GM20431 (cell line): ENCODE results near the gene FCHO1.

Experiments used
- in situ Hi-C: fragments of 300-500 bp; cut with MseI, MboI; formaldehyde crosslinking; loops from one replicate; pipeline ENCODE4 v1.15.0; 2020; ENCODE audit warnings: low sequenced_read_pairs; ENCODE audit not compliant: unreplicated experiment

Gene FCHO1, protein sequence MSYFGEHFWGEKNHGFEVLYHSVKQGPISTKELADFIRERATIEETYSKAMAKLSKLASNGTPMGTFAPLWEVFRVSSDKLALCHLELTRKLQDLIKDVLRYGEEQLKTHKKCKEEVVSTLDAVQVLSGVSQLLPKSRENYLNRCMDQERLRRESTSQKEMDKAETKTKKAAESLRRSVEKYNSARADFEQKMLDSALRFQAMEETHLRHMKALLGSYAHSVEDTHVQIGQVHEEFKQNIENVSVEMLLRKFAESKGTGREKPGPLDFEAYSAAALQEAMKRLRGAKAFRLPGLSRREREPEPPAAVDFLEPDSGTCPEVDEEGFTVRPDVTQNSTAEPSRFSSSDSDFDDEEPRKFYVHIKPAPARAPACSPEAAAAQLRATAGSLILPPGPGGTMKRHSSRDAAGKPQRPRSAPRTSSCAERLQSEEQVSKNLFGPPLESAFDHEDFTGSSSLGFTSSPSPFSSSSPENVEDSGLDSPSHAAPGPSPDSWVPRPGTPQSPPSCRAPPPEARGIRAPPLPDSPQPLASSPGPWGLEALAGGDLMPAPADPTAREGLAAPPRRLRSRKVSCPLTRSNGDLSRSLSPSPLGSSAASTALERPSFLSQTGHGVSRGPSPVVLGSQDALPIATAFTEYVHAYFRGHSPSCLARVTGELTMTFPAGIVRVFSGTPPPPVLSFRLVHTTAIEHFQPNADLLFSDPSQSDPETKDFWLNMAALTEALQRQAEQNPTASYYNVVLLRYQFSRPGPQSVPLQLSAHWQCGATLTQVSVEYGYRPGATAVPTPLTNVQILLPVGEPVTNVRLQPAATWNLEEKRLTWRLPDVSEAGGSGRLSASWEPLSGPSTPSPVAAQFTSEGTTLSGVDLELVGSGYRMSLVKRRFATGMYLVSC

DNA sequence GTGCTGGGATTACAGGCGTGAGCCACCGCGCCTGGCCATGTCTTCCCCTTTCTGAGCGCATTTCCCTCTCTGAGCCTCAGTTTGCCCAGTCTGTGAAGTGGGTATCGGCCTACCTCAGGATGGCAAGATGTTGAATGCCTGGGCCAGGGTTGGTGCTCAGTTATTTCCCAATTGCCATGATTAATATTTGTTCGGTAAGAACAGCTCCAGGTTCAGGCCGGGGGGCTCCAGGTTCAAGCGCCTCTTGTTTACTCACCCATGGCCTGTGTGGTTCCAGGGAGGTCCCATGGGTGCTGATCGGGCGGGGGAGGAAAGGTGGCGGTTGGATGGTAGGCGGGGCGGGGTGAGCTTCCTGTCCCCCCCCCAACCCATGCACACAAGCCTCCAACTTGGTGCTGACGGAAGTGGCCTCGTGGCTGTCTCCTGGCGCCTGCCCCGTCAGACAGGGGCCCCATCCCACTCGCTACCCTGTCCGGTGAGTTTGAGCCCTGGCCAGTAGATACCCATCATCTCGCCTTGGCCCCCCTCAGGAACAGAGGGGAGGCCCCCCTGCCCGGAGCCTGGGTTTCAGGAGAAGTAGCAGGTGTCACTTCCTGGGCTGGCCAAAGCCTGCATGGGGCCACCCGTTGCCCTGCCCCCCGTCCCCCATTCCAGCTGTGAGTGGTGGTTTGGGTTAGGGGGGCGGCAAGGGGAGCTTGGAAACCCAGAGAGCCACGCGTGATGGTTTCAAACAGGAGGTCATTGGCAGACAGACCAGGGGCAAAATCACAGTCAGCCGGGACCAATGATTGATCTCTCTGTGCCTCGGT, at the start of gene FCHO1:
FCHO1 (plus strand) TSS at position 375 of the 809 bp plus-strand sequence. CDS start 3,688 bp downstream, outside the sequence.
- in situ Hi-C loops: no loop called here

DNA sequence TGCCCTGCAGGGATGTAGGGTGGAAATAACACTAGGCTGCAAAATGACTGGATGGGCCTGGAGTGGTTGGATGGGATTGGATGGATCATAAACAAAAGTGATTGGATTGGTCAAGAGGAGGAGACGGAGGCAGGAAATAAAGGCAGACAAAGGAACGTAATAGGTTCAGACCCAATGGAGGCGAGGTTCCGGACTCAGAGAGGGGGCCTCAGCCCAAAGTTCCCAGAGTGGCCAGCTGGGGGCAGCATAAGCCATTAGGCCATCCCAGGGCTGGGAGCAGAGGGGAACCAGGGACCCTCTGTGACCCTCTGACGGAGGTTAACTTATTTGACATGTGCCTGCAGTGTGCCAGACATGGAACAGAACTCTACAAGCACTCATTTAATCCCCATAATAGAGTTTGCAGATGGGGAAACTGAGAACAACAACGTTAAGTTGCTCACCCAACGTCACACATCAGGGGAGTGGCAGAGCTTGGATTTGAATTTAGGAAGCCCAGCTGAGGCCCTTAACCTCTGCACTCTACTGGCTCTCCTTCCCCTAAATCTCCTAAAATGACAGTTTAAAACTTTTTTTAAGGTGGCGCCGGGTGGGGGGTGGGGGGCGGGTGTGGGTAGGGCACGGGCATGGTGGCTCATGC, 47.3 kb upstream of the FCHO1 start:
- in situ Hi-C loops: no loop called here

DNA sequence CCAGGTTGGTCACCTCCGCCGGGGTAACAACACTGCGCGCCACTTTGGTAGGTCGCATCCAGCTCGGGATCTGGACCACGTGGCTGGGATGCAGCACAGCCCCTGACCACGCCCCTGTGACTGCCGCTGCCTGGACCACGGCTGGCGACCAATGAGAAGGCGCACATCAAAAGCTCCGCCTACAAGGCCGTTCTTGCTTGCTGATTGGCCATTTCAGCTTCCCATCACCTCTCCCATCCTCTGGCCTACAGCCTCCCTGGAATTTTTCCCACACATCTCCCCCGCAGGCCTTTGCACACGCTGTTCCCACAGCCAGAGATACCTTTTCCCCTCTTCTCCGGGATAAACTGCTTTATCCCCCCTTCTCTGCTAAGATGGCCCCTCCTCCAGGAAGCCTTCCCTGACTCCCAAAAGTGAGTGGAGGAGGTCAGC, 44.5 kb upstream of the FCHO1 start:
- in situ Hi-C loops: loop anchor here (5.0 kb wide), 1 partner anchor 66 kb away; no protein-coding TSS in a partner anchor

DNA sequence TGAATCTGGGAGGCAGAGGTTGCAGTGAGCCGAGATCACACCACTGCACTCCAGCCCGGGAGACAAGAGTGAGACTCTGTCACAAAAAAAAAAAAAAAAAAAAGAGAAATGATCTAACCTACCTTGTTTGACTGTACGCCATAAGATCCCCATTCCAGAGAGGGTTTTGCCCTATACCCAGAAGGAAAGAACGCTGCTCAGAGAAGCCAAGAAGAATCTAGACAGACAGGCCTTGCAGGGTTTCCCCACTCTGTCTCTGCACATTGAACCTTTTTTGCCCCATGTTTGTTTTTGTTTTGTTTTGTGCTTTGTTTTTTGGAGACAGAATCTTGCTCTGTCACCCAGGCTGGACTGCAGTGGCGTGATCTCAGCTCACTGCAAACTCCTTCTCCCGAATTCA, 39.4 kb upstream of the FCHO1 start:
- in situ Hi-C loops: no loop called here

DNA sequence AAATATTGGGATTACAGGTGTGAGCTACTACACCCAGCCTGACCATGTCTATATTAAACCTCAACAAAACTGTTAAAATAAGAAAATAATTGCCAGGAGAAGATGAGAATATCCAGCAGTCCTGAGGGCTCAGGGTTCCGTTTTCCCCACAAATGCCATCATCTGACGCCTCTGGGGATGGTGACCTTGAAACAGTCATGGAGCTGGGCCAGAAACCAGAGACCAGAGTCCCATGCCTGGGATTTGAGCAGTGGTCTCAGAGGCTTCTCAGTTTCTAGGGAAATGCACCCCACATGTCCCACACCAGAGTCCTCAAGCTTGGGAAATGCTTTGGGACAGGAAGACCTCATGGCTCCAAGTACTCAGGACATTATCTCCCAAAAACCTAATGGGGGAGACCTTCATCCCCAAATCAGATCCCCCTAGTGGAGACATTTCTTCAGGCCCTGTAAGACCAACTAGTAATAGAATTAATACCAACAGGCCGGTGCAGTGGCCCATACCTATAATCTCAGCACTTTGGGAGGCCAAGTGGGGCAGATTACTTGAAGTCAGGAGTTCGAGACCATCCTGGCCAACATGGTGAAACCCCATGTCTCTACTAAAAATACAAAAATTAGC, 34.9 kb upstream of the FCHO1 start:
- in situ Hi-C loops: no loop called here

DNA sequence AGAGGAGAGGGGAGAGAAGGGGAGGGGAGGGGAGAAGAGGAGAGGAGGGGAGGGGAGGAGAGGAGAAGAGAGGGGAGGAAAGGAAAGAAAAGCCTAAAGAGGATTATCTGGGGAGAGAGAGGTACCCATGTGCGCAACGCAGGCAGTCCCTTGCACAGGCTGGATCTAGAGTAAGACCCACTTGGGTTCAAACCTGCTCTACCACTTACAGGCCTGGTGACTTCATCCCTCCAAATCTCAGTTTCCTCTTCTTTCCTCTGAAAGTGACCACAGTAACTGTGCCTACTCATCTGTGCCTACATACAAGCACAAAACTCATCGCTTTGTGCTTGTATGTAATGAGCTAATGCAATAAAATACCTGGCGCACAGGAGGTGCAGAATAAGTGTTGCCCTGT, 32.7 kb upstream of the FCHO1 start:
- in situ Hi-C loops: no loop called here

DNA sequence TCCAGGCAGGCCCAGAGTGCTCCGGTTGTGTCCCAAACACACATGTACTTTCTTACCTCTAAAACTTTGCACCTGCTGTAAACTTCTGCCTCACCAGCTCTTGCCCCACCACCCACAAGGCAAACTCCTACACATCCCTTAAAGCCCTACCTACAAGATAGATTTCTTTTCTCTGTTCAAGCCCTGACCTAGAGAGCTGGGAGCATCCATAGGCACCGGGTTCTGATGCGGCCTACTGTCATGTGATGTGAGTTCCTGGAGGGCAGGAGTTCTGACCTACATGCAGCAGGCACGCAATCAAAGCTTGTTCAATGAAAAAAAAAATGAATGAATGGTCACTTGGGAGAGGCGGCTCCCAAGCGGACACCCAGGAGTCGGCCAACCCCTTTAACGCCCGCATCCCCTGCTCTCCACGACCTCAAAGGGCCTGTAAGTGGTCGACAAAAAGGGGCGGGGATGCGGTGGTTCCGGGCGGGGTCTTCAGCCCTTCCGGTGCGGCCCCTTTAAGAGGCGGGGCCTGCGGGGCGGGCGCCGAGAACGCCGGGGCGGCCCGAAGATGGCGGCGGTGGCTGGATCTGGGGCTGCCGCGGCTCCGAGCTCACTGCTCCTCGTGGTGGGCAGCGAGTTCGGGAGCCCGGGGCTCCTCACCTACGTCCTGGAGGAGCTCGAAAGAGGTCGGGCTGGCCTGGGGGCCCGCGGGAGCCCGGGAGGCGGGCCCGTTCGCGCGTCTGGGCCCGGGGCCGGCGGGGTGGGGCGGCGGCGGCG, 32.1 kb upstream of the FCHO1 start, which contains the start of gene MAP1S:
MAP1S (plus strand) TSS at position 534 of the 765 bp plus-strand sequence; CDS start at position 557, 23 bp downstream.
- in situ Hi-C loops: no loop called here

DNA sequence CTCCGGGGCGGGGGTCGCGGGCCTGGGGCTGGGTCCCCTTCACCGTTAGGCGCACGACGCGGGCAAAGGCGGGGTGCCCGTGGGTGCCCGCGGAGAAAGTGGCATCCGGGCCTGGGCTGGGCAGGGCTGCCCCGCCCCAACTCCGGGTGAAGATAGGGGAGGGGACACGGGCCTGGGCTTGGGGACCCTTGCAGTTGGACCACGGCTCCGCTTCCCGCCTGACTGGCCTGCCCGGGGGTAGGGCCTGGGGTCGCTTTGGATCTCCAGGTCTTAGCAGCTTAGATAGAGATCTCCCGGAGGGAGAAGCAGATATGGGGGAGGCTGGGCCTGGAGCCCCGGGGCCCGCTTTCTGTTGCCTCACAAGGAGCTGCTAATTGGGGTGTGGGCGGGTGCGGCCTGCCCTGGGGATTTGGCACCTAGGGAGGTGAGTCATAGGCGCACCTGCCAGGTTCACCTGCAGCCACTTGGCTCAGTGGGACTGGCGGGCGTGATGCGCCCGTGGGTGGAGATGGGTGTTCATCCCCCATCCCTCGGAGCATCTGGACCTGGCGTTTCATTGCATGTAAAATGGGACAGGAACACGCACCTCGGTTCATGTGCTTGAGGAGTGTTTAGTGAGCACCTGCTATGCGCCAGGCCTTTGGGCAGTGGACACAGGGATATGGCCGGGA, 31.4 kb upstream of the FCHO1 start:
- in situ Hi-C loops: no loop called here

DNA sequence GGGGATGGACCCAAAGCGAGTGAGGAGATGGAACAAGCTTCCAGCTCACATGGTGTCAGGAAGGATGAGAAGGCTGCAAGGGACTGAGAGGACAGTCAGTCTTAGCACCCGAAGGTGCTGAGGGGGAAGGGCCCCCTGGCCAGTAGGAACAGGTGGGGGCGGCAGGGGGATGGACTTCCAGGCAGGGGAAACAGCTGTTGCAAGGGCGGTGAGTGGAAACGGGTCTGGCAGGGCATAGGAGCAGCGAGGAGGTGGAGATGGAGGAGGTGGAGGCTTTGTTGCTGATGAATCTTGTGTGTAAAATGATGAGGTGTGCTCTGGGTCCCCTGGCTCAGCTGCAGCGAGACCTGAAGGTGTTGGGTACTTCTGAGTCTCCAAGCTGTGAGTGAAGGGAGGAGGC, 30.8 kb upstream of the FCHO1 start:
- in situ Hi-C loops: no loop called here

DNA sequence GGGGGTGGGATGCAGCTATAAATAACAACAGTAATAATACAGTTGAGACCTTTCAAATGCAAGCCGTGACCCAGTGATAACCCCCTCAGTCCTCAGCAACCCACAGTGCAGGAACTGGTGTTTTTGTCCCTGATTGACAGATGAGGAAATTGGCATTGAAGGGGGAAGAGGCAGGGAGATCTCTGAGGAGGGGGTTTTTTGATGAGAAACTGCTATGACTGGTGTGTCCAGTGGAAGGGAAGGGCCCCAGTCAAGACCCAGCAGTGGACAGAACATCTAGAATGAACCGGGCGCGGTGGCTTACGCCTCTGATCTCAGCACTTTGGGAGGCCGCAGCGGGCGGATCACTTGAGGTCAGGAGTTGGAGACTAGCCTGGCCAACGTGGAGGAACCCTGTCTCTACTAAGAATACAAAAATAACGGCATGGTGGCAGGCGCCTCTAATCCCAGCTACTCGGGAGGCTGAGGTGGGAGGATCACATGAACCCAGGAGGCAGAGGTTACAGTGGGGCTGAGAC, 30.1 kb upstream of the FCHO1 start:
- in situ Hi-C loops: no loop called here

DNA sequence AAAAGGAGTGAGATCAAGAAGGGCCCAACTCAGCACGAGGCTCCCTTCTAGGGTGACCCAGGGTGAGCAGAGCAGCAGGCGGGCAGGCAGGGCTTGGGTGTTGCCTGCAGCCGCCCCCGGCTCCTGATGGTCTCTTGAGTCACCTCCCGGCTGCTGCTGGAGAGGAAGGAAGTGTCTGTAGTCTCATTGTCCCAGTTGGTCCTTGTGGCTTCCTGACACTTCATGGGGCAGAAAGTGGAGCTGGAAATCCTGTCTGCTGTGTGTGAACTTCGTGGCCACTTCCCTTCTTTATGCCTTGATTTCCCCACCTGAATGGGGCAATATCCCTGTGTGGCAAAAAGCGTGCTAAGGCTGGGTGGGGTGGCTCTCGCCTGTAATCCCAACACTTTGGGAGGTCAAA, 29.5 kb upstream of the FCHO1 start:
- in situ Hi-C loops: no loop called here

DNA sequence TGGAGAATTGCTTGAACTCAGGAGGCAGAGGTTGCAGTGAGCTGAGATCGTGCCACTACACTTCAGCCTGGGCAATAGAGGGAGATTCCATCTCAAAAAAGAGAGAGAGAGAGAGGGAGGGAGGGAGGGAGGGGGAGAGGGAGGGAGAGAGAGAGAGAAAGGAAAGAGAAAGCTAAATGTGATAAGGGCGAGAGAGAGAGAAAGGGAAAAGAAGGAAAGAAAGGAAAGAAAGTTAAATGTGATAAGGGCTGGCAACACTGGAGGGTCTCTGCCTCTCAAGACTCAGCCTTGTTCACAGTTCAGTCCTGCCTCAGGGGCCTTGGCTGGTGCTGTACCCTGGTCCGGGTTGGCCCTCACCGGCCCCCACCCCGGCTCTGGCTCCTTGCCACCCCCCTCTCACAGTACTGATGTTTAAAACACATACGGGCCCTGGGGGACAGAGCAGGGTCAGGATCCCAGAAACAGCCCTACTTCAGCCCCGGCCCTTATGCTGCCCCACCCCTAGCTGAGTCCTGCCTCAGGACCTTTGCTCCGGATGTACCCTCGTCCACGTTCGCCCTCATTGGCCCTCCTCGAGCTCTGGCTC, 28.5 kb upstream of the FCHO1 start:
- in situ Hi-C loops: no loop called here

DNA sequence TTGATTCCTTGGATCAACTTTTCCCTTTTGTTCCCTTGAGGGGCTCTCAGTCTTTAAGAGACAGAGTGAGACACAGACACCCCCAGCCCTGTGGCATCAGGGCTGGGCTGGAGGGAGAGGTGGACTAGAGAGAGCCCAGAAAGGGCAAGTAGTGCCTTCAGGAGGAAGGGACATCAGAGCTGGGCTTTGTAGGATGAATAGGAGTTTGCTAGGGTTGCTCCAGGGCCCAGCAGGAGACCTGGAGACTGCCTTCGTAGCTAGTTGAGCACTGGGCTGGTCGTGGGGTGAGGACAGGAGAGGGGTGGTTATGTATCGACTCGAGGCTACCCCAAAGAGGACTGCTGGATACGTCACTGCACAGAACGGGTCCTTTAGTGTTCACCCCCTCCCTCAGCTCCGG, 26.6 kb upstream of the FCHO1 start:
- in situ Hi-C loops: no loop called here

DNA sequence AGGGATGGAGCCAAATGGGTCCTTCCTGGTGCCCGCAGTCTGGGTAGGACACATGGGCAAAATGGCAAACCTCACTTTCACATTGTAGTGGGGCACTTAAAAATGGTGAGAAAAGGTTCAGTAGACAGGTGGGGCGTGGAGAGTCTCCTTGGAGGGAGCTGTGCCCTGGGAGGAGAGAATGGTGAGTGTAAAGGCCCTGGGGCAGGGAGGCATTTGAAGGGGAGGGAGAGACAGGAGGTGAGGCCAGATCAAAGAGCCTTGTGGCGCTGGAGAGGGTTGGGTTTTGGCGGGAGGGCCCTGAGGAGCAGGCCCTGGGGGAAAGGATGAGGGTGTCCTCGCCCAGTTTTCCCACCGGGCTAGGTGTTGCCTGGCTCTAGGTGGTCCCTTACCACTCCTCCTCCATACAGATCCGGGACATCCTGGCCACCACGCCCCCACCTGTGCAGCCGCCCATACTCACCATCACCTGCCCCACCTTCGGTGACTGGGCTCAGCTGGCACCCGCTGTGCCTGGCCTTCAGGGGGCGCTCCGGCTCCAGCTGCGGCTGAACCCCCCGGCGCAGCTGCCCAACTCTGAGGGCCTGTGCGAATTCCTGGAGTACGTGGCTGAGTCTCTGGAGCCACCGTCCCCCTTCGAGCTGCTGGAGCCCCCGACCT, 25.7 kb upstream of the FCHO1 start:
- in situ Hi-C loops: no loop called here

DNA sequence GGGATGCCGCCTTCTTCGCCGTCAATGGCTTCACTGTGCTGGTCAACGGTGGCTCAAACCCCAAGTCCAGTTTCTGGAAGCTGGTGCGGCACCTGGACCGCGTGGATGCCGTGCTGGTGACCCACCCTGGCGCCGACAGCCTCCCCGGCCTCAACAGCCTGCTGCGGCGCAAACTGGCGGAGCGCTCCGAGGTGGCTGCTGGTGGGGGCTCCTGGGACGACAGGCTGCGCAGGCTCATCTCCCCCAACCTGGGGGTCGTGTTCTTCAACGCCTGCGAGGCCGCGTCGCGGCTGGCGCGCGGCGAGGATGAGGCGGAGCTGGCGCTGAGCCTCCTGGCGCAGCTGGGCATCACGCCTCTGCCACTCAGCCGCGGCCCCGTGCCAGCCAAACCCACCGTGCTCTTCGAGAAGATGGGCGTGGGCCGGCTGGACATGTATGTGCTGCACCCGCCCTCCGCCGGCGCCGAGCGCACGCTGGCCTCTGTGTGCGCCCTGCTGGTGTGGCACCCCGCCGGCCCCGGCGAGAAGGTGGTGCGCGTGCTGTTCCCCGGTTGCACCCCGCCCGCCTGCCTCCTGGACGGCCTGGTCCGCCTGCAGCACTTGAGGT, 25.0 kb upstream of the FCHO1 start:
- in situ Hi-C loops: no loop called here

DNA sequence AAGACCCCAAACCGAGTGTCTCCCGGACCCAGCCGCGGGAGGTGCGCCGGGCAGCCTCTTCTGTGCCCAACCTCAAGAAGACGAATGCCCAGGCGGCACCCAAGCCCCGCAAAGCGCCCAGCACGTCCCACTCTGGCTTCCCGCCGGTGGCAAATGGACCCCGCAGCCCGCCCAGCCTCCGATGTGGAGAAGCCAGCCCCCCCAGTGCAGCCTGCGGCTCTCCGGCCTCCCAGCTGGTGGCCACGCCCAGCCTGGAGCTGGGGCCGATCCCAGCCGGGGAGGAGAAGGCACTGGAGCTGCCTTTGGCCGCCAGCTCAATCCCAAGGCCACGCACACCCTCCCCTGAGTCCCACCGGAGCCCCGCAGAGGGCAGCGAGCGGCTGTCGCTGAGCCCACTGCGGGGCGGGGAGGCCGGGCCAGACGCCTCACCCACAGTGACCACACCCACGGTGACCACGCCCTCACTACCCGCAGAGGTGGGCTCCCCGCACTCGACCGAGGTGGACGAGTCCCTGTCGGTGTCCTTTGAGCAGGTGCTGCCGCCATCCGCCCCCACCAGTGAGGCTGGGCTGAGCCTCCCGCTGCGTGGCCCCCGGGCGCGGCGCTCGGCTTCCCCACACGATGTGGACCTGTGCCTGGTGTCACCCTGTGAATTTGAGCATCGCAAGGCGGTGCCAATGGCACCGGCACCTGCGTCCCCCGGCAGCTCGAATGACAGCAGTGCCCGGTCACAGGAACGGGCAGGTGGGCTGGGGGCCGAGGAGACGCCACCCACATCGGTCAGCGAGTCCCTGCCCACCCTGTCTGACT, 24.1 kb upstream of the FCHO1 start:
- in situ Hi-C loops: no loop called here
